Stimulated activated naive CD4-positive, alpha-beta T cell treated with Interleukin-2 at 50 U/mL for 16 hours (primary cell): ENCODE results near the gene PLEK2.
"Not testable (repeated sequence)": the region's sequence is repeated elsewhere in the genome, so short reads cannot be mapped to it uniquely, and the experiment has no call there.

Experiments used
- DNase-seq: peaks from one replicate; lab custom pipeline; 2025; lab: John Stamatoyannopoulos, UW

Gene PLEK2, protein sequence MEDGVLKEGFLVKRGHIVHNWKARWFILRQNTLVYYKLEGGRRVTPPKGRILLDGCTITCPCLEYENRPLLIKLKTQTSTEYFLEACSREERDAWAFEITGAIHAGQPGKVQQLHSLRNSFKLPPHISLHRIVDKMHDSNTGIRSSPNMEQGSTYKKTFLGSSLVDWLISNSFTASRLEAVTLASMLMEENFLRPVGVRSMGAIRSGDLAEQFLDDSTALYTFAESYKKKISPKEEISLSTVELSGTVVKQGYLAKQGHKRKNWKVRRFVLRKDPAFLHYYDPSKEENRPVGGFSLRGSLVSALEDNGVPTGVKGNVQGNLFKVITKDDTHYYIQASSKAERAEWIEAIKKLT

DNA sequence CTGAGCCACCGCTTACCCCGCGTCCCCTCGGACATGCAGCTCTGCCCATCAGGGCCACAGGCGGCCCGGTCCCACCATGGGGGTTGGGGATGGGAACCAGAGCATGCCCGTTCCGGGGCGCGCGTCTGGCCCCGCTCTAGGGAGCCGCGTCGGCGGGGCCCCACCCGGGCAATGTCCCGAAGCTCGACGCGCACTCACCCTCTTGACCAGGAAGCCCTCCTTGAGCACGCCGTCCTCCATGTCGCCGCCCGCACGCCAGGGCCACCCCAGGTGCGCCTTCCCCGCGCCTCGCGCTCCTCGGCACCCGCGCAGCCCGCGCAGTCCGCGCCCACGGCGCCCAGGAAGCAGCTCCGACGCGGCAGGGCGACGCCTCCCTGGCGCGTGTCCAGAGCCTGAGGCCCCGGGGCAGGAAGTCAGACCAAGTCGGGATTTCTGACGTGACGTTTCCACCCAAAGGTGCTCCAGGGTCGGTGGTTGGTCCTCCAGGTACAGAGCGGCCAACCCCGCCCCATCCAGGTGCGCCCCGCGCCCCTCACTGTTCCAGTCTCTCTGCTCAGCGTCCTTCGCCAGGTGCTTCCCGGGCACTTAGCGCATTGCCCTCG lies at the start of gene PLEK2:
Gene PLEK2, minus strand, starts transcription at position 346 of the 602 bp plus-strand sequence. Its CDS starts 106 bp downstream, at position 240.
- DNase-seq = peak; percentile 15

DNA sequence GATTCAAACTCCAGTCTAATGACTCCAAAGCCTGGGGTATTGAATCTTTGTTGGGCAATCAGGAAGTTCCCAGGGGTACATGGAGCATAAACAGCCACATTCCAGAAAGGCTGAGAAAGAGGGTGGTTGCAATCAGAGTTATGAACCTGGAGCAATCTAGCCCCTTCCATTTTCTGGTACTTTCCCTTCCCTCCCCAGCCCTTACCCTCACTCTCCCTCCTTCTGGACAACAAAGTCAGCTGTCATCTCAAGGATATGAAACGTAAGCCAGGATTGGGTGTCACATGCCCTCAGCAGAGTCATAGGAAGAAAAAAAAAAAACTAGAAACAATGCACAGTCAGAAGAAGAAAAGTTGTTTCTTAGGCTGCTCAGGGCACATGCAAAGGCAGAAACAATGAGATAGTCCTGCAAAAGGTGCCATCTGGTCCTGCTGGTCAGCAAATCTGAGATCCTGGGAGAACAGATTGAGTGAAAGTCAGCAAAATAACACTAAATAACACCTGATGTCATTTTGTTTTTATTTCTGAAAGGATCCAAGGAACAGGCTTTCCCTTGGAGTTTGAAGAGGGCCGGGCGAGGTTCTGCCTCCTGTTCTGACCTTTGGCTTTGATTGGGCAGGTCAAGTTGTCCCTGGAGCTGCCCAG lies 49.5 kb upstream of the PLEK2 start:
- DNase-seq = no peak

DNA sequence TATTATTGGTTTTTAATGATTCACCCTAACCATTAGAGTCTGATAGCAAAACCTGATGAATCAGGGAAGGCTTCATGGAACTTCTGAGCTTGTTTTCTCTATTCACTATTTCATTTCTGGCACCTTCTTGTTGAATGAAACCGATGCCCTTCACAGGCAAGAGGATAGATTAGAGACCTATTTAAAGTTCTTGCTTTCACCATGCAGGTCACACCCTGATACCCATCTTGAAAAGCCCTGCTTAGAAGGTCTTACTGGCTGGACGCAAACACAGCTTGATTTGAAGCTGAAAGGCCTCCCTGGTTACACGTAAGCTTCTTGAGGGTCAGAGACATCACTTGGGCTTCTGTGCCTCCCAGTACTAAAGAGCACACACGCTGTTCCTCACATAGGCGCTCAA lies 47.4 kb upstream of the PLEK2 start:
- DNase-seq = no peak

DNA sequence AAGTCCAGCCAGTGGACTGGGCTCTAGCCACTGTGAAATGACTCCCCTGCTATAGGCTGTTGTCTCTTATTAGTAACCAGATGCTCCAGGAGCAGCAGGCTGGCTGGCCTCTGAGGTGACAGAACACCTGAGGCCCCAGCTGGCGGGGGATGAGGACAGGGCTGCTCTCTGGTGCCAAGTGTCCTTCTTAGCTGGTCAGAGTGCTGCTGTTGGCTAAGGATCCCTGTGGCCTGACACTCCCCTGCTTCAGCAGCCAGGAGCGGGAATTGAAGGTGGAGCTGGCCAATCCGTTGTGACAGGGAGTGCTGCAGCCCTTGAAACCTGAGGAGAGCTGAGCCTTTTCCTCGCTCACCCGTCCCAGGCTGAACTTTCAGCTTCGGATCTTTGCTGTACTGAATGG lies 45.8 kb upstream of the PLEK2 start:
- DNase-seq = no peak

DNA sequence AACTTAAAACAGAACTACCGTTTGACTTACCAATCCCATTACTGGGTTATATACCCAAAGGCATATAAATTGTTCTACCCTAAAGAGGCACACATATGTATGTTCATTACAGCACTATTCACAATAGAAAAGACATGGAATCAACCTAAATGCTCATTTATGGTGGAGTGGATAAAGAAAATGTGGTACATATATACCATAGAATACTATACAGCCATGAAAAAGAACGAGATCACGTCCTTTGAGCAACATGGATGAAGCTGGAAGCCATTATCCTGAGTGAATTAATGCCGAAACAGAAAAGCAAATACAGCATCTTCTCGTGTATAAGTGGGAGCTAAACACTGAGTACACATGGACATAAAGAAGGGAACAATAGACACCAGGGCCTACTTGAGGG lies 44.8 kb upstream of the PLEK2 start:
- no peak for DNase-seq

DNA sequence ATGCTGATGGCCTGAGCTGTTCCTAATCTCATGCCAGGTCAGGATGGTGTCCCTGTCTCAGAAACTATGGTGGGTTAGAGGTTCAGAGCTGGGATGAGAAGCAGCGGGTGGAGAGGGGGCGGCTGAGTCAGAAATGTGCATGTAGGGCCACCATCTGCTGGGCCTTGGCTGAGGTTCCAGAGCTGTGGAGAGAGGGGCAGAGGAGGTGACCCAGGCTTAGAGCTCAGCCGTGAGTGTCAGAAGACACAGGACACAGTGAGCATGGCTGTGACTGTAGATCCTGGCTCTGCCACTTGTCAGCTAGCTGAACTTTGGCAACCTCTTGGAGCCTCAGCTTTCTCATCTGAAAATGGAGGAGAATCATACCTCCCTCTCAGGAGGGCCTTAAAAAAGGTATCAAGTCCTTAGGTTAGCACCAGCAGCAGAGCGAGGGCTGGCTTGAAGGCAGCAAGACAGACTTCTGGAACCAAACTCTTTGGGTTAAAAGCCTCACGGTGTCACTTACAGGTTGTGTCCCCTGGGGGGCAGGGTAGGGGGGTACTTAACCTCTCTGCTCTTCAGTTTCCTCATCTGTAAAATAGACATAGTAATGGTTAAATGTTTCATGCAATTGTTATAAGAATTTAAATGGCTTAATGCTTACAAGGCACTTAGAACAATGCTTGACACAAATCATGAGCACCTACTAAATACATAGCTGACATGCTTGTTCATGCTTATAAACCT lies 41.8 kb upstream of the PLEK2 start:
- DNase-seq = no peak

DNA sequence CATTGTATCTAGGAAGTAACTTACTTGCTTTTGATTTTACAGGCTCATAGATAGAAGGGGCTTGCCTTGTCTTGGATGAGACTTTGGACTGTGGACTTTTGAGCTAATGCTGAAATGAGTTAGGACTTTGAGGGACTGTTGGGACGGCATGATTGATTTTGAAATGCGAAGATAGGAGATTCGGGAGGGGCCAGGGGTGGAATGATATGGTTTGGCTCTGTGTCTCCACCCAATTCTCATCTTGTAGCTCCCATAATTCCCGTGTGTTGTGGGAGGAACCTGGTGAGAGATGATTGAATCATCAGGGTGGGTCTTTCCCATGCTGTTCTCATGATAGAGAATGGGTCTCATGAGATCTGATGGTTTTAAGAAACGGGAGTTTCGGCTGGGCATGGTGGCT lies 39.7 kb upstream of the PLEK2 start:
- DNase-seq = not testable (repeated sequence)

DNA sequence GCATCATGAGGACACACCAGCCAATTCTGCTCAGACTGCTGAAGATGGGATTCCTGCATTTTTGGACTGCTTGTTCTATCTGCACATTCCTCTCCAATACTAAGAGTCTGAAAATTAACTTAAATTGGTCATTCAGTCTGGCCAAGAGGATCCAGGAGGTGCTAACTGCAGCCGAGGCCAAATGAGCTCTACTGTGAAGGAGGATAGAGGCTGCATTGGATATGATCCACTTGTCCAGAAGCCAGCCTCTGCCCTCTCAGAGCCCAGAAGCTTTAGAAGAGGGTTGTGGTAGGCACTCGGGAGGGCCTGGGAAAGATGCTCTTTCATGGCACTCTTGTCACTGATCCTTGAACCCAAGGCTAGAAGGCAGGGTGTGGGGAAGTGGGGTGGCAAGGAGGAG lies 37.1 kb upstream of the PLEK2 start:
- DNase-seq = no peak

DNA sequence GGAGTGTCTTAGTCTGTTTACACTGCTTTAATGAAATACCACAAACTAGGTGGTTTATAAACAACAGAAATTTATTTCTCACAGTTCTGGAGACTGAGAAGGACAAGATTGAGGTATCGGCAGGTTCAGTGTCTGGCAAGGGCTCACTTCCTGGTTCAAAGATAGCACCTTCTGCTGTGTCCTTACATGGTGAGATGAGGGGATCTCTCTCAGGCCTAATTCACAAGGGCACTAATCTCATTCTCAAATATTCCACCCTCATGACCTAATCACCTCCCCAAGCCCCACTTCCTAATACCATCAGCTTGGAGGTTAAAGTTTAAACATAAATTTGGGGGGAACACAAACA lies 35.0 kb upstream of the PLEK2 start:
- no peak for DNase-seq

DNA sequence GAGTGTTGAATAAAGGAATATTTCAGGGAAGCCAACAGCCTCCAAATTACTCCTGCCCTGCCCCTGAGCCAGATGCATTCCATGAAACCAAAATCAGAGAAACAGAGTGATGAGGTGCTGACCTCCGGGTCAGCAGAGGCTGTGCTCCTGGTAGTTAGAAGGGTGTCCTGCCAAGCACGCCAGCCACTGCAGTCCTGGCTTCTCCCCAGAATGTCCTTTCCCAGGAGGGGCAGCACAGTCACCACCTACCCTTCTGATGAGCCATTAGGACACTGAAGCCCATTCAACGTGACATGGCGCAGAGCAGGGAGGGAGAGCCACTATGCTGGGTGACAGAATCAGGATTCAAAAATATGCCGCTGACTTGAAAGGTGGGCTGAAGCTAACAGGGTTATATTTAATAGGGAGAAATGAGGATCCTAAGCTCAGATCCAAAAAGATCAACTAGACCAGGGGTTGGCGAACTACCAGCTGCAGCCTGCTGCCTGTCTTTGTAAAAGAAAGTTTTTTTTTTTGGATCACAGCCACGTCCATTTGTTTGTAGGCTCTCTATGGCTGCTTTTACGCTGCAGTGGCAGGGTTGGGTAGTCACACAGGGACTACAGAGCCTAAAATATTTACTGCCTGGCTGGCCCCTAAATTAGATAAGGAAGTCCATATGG lies 34.5 kb upstream of the PLEK2 start:
- DNase-seq = no peak

DNA sequence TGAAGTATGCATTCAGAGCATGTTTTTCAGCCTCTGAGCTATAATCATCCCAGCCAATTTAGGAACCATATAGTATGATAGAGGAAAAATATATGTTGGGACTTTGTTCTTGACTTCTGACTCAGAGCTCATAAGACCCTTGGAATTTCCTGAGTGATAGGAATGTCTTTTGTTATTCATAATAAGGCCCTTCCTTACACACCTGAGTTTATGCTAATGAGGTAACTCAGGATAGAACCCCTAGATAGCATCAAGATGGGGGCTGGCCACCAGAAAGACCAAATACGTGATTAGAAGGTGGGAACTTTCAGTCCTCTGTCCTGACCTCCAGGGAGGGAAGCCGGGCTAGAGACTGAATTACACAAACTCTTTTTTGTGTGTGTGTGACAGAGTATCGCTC lies 32.4 kb upstream of the PLEK2 start:
- DNase-seq = no peak

DNA sequence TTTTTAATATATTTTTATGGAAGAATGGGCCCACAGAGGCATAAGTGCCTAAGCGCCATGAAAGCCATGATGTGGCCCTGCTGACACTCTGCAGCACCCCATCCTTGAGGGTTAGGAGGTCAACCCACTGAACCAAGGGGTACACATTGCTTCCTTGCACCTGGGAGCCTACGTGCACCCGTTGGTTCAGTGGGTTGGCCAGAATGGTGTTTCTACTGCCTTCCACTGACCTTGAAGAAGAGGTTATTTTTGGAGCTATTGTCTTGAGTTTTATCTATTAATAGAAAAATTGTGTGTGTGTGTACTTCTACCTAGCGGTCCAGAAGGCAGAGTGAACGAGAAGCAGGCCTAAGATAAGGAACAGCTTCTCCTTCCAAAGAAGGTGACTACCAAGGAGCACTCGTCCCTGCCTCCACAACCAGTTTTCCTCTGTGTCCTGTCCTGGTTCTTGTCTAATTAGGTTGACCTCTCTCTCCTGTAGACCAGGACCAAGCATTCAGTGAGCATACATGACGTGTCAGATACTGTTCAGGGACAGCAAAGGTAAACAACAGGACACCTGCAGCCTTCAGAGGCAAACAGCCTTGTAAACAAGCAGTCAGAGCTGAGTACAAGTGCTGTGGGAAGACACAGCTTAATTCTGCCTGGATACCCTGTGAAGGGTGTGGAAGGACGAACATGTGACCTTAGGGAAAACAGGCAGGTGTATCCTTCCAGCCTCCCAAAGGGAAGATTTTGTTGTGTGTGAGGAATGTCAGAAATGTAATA lies 30.4 kb upstream of the PLEK2 start:
- no peak for DNase-seq

DNA sequence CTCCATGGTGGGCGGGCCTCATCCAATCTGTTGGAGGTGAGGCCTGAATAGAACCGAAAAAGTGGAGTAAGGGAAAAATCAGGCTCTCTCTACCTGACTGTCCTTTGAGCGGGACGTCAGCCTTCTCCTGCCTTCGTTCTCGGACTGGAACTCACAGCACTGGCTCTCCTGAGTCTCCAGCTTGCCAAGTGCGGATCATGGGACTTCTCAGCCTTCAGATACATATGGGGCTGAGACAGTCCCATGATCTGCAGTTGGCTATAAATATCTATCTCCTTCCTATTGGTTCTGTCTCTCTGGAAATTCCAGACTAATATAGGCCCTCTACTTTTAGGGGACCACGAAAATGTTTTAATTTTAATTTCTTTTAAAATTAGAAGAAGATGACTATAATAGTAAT lies 29.7 kb upstream of the PLEK2 start:
- no peak for DNase-seq

DNA sequence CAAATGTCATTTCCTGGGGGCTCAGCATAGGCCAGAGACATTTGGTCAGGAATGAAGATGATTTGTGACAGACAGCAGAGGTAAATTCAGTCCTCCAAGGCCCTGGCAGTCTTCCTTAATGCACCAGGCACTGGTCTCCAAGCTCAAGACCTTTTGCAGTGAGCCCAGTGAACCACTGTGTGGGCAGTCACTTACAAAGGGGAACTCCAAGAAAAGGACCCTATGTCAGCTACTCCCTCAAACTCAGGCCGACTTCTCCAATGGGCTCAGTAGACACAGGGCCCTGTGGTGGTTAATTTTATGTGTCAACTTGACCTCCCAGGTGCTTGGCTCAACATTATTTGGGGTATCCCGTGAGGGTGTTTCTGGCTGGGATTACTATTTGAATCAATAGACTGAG lies 29.3 kb upstream of the PLEK2 start:
- DNase-seq = no peak

DNA sequence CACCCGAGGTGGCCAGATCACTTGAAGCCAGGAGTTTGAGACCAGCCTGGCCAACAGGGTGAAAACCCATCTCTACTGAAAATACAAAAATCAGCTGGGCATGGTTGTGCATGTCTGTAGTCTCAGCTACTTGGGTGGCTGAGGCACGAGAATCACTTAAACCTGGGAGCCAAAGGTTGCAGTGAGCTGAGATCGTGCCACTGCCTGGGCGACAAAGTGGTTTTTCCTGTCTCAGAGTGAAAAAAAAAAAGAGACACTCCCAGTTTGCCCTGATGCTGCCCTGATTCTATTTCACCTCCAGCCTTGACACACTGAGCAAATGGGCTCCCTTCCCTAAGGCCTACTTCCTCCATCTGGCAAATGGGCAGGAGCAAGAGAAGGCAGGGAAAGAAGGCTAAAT lies 28.5 kb upstream of the PLEK2 start:
- no peak for DNase-seq

DNA sequence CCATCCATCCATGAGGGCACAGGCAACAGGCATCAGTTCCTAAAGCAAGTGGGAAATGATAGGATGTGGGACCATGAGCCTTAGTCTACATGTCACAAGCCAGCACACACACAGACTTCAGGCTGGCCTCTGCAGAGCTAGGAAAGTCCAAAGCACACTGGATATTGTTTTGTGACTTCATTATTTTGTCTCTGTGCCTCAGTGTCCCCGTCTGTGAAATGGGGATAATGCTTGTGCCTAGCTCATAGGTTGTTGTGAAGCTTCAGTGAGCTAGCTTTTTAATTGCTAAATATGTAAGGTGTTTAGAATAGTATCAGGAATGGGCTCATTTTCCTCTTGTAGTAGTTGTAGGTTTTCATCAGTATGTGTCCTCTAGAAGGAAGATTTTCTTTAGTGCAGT lies 27.0 kb upstream of the PLEK2 start:
- no peak for DNase-seq

DNA sequence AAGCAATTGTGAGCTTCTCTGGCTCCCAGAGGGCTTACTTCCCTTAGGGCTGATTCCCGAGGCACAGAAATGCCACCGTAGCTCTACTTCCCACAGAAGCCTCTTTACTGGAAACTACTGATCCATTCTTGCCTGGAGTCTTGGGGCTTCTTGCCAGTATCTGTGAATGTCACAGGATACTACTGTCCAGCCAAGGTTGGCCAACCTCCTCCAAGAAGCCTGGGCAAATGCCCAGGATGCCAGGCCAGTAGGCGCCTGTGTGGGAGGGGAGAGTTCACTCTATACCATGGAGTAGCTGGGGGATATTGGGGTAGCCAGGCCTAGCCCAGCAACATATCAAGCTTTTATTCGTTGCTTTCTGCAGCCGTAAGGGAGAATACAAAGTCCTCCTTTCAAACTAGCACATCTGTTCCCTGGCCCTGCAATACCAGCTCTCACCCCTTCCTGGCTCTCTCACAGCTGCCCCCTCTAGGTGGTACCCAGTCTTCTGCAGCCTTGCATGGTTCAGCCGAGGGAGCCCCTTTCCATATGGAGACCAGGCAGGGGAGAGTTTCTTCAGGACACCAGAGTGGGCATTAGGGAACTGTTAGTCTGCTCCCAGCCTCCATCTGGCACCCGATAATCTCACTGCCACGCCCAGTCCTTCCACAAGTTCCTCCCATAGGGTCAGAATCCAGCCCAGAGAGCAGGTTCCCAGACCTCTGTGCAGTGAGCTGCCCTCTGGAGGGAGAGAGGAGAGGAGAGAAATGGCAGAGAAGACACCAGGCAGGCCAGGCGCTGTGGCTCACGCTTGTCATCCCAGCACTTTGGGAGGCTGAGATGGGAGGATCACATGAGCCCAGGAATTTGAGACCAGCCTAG lies 24.3 kb upstream of the PLEK2 start:
- DNase-seq = no peak

DNA sequence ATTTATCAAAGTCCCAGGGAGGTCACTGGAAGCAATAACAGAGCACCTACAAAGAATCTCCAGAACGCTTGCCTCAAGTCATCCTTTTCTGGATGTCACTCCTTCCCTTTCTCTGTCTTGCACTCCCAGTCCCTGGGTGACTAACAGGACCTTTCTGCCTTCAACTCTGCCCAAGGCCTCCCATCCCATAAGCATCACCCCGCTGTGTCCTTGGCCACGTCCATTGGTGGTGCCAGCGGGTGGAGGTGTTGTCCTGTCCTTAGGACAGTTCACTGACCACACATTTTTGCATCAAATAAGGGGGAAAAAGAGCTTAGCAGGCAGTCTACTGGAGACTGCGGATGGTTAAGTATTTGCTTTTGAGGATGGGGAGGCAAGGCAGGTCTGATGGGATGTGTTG lies 23.6 kb upstream of the PLEK2 start:
- DNase-seq = no peak

DNA sequence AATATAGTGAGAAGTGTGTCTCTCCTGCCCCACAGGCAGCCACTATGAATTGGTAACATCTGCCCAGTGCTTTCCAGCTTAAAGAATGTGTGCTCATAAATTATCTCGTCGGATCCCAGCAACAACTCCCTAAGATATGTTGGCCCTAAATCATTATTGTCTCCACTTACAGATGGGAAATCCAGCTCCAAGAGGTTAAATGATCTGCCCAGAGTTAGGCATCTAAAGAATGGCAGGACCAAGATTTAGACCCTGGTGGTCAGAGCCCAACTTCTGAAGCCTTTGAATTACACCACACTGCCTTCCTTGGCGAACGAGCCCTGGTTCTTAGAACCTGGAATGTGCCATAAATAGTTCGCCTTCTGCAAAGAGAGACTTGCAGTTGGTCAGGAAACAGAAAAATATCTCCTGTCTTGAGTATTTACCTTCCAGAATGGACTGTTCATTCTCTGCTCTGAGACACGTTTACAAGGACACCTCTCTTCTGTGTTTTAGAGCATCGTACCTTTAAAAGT lies 20.1 kb upstream of the PLEK2 start:
- DNase-seq = no peak

DNA sequence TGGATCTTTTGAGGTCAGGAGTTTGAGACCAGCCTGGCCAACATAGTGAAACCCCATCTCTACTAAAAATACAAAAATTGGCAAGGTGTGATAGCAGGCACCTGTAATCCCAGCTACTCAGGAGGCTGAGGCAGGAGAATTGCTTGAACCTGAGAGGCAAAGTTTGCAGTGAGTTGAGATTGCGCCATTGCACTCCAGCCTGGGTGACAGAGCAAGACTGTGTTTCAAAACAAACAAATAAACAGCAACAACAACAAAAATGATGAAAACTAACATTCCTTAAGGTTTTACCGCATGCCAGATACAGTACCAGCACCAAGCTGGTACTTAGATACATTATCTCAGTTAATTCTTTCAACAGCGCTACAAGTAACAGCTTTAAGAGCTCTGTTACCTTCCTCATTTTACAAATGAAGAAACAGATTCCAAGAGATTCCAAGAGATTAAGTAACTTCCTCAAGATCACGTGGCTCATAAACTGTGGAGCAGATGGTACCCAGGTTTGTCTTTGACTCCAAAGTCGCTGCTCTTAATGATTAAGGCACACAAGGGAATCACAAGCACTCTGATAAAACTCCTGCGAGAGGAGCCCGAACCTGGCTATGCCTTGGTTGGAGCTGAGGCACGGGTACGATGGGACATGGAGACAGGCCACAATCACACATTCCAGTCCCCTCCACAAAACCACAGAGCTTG lies 17.7 kb upstream of the PLEK2 start:
- no peak for DNase-seq
